ENCODE data around the gene CNNM1. TPM values are rescaled to one million over a fixed set of nuclear protein-coding genes. Genes with fewer than 3 reads are reported as not detected.

CNNM1 gene
- total RNA-seq, 4 donors from 2014 or later, result 0.40 to 2.5 (median 0.87) TPM

DNA sequence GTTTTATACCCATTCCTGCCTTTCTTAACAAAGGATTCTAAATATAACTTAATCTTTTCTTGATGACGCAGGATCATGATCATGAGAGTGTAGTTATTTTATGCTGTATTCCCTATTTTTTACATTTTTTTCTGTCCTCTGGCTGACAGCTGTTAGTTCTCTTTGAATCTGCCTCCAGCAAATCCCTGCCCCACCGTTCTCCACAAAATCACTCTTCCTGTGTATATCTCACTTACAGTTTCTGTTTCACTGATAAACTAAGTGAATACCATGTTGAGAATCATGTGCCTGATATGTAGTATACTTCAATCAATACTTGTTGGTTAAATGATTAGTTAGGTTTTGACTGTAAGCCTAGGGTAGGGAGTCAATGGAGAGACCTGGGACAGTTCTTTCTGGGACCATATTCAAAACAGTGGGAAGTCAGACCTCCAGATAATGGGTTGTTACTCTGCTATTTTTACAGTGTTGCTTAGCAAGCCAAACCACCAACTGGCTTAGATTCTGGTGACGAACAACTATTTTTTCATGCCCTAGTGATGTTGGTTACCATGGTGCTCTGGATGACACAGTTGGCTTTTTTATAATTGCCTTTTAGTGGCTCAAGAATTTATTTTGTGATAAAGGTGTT, 12.8 kb downstream of the CNNM1 start:
- H3K4me3 ChIP-seq, result no peak overlapping the region
- H3K9me3 ChIP-seq, result no peaks in the 10 kb centered on the region
- H3K27me3 ChIP-seq, result no peaks in the 10 kb centered on the region
- no peak for TF ChIP-seq POLR2A (IDR thresholded peaks at IDR 0.05)
- TF ChIP-seq, protein P1, sequence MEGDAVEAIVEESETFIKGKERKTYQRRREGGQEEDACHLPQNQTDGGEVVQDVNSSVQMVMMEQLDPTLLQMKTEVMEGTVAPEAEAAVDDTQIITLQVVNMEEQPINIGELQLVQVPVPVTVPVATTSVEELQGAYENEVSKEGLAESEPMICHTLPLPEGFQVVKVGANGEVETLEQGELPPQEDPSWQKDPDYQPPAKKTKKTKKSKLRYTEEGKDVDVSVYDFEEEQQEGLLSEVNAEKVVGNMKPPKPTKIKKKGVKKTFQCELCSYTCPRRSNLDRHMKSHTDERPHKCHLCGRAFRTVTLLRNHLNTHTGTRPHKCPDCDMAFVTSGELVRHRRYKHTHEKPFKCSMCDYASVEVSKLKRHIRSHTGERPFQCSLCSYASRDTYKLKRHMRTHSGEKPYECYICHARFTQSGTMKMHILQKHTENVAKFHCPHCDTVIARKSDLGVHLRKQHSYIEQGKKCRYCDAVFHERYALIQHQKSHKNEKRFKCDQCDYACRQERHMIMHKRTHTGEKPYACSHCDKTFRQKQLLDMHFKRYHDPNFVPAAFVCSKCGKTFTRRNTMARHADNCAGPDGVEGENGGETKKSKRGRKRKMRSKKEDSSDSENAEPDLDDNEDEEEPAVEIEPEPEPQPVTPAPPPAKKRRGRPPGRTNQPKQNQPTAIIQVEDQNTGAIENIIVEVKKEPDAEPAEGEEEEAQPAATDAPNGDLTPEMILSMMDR (IDR thresholded peaks at IDR 0.05), result no peak
- H3K4me1 ChIP-seq, result no peaks in the 10 kb centered on the region
- no peaks in the 10 kb centered on the region for H3K36me3 ChIP-seq
- peak overlapping the region in 3 of 4 donors; percentile 8 to 21 (median 16) for H3K27ac ChIP-seq
- DNase-seq, result no peak

DNA sequence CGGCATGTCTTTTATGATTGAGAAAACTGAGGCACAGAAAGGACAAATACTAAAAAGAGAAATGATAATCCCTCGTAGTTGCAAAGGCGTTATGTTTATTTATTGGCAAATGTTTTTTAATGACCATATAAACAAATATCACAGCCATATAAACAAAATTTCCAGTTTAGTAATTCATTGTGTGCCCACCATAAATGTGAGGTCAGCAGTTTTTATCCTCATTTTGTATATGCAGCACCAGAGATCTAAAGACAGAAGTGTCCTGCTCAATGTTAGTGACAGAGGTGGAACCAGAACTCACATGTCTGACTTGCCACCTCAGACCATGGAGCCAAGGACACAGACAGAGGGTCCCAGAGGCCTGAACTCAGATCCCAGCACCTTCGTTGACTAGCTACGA, 14.1 kb downstream of the CNNM1 start:
- H3K4me3 ChIP-seq, result no peak overlapping the region
- no peaks in the 10 kb centered on the region for H3K4me1 ChIP-seq
- no peak for DNase-seq
- H3K27me3 ChIP-seq, result no peaks in the 10 kb centered on the region
- H3K27ac ChIP-seq, result peak overlapping the region in 1 of 4 donors; percentile 8
- TF ChIP-seq, protein P1 (IDR thresholded peaks at IDR 0.05), result no peak
- TF ChIP-seq POLR2A (IDR thresholded peaks at IDR 0.05), result no peak
- H3K9me3 ChIP-seq, result no peaks in the 10 kb centered on the region
- H3K36me3 ChIP-seq, result no peaks in the 10 kb centered on the region

DNA sequence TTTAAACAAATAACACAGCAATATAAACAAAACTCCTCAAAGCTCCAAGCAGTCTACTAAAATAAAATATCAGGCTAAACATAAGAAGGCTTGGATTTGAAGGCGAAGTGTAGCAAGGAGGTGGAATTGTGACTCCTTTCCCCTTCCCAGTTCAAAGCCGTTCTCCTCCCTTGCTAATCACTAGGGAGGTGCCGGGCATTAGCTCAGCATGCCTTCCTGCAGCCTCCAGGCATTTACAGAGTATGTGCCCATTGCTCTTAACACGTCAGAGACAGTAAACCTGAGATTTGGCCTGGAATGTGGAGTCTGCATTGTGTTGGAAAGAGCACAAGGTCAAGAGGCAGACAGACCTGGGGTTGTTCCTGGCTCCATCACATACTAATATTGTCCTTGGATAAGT, 15.6 kb downstream of the CNNM1 start:
- Histone ChIP-seq H3K36me3 (no peaks in the 10 kb centered on the region), H3K4me1 (no peaks in the 10 kb centered on the region), H3K27ac (no peak overlapping the region), H3K4me3 (no peak overlapping the region), H3K9me3 (no peaks in the 10 kb centered on the region), H3K27me3 (no peaks in the 10 kb centered on the region)
- DNase-seq, result no peak
- TF ChIP-seq, protein P1 (IDR thresholded peaks at IDR 0.05), result no peak
- no peak for TF ChIP-seq POLR2A (IDR thresholded peaks at IDR 0.05)

DNA sequence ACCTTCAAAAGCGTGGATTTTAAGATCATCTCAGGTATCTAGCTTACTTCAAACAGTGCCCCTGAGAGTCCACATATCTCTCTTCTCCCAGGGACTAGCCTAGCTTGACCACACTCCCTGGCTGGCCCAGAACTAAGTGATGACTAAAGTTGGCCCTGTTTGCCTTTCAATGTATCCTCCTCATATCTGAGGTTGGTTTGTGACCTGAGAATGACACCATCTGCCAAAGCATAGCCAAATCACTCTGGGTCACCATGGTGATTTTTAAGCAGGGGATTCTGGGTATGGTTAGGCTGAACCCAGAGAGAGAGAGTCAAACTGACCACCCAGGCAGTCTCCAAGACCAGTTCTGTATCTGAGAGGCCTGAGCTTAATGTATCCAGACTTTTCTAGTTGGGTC, 16.2 kb downstream of the CNNM1 start:
- Histone ChIP-seq H3K4me1 (no peaks in the 10 kb centered on the region), H3K27me3 (no peaks in the 10 kb centered on the region), H3K36me3 (no peaks in the 10 kb centered on the region), H3K4me3 (no peak overlapping the region), H3K27ac (no peak overlapping the region), H3K9me3 (no peaks in the 10 kb centered on the region)
- TF ChIP-seq, protein P1 (IDR thresholded peaks at IDR 0.05), result no peak
- no peak for TF ChIP-seq POLR2A (IDR thresholded peaks at IDR 0.05)
- no peak for DNase-seq

DNA sequence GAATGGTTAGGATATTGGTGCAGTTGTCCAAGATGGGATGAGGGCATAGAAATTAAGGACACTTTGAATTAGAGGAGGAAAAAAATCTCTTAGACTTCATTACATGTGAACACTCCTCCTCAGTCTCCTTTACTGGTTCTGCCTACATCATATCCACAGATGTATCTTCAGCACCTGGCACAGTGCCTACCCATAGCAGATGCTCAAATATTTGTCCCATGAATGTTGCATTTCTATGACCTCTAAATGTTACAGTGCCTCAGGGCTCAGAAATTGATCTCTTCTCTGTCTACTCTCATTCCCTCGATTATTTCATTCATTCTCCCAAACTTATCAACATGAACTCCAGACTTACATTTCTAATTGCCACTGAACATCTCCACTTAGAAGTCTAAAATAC, 17.1 kb downstream of the CNNM1 start:
- Histone ChIP-seq H3K4me1 (no peaks in the 10 kb centered on the region), H3K9me3 (no peaks in the 10 kb centered on the region), H3K27me3 (no peaks in the 10 kb centered on the region), H3K4me3 (no peak overlapping the region), H3K36me3 (no peaks in the 10 kb centered on the region), H3K27ac (no peak overlapping the region)
- no peak for DNase-seq
- TF ChIP-seq POLR2A (IDR thresholded peaks at IDR 0.05), result no peak
- TF ChIP-seq, protein P1 (IDR thresholded peaks at IDR 0.05), result no peak

DNA sequence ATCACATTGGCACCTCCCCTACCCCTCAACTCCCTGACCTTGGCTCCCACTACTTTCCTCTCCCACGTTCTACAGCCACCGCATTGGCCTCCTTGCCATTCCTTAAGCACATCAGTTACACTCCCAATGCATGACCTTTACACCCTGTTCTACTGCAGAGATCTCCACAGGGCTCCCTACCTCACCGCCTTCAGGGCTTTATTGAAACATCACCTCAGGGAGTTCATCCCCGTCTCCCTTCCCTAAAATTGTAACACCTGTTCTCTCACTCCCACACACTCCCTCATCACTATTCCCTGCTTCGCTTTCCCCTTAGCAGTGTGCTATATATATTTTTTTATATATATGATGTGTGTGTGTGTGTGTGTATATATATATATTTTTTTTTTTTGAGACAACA, 18.5 kb downstream of the CNNM1 start:
- H3K27ac ChIP-seq, result no peak overlapping the region
- no peaks in the 10 kb centered on the region for H3K9me3 ChIP-seq
- no peak for TF ChIP-seq POLR2A (IDR thresholded peaks at IDR 0.05)
- TF ChIP-seq, protein P1 (IDR thresholded peaks at IDR 0.05), result no peak
- no peak overlapping the region for H3K4me3 ChIP-seq
- no peaks in the 10 kb centered on the region for H3K4me1 ChIP-seq
- no peak for DNase-seq
- no peaks in the 10 kb centered on the region for H3K27me3 ChIP-seq
- no peaks in the 10 kb centered on the region for H3K36me3 ChIP-seq
